ENCODE measurements around the gene NFIL3. TPM values are rescaled to one million over a fixed set of nuclear protein-coding genes. Genes with fewer than 3 reads are reported as not detected.

NFIL3 gene
- total RNA-seq, 1 donor from 2014 or later = 26.3 TPM

DNA sequence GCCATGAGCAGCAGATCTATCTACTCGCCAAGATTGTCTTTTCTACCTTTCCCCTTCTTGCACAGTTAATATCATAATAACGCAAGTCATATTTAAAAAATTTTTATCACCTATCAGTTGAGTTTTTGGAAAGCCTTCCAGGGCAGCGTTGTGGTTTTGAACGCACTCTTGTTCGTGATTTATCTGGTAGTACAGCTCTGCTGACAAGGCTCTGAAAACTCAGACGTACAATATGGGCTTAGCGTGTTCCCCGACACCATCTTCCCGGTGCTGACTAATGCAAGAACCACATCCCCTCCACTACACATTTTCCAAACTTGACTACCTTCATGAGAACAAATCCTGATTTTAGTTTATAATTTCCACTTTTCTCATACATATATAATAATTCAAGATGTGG lies 1.6 kb upstream of the NFIL3 start:
- Mint-ChIP-seq H3K9me3 (no peaks in the 10 kb centered on the region), H3K4me3 (peak overlapping the region; percentile 78), H3K36me3 (no peaks in the 10 kb centered on the region), H3K27me3 (ENCODE audit: low read depth) (peaks cover 32% of the 10 kb centered on the region), H3K4me1 (peaks cover 40% of the 10 kb centered on the region), H3K27ac (peak overlapping the region; percentile 88)
- DNase-seq (ENCODE audit: low spot score in 2 of 2, unreplicated experiment in 2 of 2) = no peak
- TF ChIP-seq, protein P1, sequence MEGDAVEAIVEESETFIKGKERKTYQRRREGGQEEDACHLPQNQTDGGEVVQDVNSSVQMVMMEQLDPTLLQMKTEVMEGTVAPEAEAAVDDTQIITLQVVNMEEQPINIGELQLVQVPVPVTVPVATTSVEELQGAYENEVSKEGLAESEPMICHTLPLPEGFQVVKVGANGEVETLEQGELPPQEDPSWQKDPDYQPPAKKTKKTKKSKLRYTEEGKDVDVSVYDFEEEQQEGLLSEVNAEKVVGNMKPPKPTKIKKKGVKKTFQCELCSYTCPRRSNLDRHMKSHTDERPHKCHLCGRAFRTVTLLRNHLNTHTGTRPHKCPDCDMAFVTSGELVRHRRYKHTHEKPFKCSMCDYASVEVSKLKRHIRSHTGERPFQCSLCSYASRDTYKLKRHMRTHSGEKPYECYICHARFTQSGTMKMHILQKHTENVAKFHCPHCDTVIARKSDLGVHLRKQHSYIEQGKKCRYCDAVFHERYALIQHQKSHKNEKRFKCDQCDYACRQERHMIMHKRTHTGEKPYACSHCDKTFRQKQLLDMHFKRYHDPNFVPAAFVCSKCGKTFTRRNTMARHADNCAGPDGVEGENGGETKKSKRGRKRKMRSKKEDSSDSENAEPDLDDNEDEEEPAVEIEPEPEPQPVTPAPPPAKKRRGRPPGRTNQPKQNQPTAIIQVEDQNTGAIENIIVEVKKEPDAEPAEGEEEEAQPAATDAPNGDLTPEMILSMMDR (IDR thresholded peaks at IDR 0.05; ENCODE audit: unreplicated experiment) = no peak

DNA sequence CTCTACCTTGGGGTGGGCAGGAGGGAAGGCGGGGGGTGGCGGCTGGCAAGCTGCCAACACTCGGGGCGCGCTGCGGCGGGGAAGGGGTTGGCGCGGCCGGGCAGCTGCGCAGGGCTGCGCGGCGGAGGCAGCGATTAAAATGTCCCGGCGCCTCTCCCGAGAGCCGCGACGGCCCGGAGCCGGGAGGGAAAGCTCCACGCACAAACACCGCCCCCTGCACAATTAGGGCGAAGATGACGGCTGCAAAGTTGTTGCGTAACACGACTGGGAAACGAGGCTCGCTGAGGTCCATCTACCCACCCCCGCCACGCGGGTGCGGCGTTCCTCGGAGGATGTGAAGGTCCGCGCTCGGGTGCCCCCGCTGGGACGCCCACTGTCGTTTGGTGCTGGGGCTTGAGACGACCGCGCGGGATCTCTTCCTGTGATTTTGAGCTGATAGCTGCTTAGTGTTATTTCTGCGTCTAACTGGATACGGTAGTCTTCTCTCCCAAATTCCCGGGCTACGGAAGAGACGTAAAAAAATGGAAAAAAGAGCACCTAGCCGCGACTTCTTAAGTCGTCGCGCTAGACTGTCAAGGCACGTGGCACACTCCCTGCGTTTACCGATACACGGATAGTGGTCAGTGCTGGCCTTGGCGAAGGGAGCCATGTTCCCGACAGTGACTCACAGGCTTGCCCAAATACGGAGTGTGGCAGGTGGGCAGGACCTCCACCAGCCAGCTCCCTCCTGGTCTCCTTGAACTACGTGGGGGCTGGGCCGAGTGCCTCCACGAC lies 958 bp upstream of the NFIL3 start:
- TF ChIP-seq, protein P1 (IDR thresholded peaks at IDR 0.05; ENCODE audit: unreplicated experiment) = no peak
- Mint-ChIP-seq H3K4me1 (peaks cover 47% of the 10 kb centered on the region), H3K27me3 (ENCODE audit: low read depth) (peaks cover 33% of the 10 kb centered on the region), H3K36me3 (no peaks in the 10 kb centered on the region), H3K27ac (peak overlapping the region; percentile 88), H3K9me3 (no peaks in the 10 kb centered on the region), H3K4me3 (peak overlapping the region; percentile 78)
- DNase-seq (ENCODE audit: low spot score in 2 of 2, unreplicated experiment in 2 of 2) = peak in 1 of 2 experiments; percentile 45

DNA sequence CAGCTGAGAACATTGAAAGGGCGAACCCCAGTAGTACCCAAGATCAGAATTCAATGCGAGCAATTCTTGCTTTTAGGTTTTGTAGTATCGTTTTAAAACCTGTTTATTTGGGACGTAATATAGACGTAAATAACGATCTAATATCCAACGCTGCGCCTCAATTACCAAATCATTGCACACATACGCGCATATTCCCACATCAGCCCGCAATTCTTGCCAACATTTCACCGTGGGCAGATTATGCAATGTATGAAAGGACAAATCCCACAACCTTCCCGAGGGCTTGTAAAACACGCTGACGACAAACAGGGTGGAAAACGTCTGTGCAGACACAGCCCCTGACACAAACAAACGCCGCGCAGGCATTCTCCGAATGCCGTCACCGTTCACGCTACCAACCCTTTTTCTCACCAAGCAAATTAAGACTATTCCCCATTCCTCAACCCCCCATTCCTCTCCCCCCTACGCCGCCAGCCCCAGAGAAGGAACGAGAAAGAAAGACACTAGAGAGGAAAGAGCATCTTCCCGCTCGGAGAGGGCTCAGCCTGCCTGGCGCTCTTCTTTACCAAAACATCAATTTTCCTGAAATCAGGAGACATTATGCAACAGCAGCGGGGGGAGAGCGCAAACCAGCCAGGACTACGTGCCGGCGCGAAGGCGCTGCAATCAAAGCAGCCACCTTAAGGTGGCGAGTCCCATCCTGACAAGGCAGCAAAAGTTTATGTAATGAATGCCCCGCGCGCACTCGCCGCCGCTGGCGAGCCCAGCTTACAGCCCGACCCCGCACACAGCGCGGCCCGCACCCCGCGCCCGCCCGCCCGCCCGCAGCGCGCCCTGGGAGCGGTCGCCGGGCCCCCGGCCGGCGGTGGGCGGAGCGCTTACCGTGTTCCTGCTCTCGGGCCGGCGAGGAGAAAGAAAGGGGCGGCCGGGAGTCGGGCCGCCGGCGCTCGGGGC lies 597 bp downstream of the NFIL3 start:
- peaks cover 27% of the 10 kb centered on the region for H3K27me3 Mint-ChIP-seq (ENCODE audit: low read depth)
- peaks cover 62% of the 10 kb centered on the region for H3K4me1 Mint-ChIP-seq
- peak; percentile 28 to 72 for DNase-seq (ENCODE audit: low spot score in 2 of 2, unreplicated experiment in 2 of 2)
- H3K9me3 Mint-ChIP-seq = no peaks in the 10 kb centered on the region
- H3K4me3 Mint-ChIP-seq = peak overlapping the region; percentile 94
- TF ChIP-seq, protein P1 (IDR thresholded peaks at IDR 0.05; ENCODE audit: unreplicated experiment) = no peak
- H3K36me3 Mint-ChIP-seq = no peaks in the 10 kb centered on the region
- H3K27ac Mint-ChIP-seq = peak overlapping the region; percentile 99

DNA sequence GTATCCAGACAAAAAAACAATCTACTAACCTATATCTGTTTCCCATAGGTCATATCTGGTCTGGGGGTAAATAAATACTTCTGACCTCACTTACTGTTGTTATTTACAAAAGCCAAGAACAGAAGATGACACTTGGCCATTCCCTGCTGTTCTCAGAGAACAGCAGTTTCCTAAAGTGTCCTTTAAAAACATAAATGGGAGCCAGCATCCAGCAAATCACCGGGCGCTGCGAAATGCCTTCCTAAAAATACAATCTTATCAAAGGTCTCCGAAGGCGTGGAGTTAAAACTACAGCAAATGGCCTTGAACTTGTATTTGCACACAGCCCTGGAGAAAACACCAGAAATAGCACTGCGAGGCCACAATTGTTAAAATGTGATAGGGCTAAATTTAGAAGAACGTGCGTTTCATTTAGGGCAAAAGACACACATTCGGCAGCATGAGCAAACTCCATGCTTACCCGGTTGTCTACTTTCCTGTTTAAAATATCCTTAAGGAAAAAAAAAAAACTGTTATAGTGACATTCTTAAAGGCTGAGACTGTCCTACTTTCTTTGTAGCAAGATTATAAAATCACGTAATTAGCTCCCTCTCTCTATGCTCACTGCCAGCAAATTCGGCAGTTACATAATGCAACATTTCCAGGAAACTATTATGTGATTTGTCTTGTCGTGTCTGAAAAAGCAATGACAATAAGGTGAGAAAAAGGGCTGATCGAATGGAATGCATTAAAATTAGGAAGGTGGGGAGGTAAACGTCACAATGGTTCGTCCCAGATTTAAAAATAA lies 1.5 kb downstream of the NFIL3 start:
- Mint-ChIP-seq H3K4me3 (peak overlapping the region; percentile 94), H3K4me1 (peaks cover 64% of the 10 kb centered on the region), H3K27me3 (ENCODE audit: low read depth) (peaks cover 25% of the 10 kb centered on the region), H3K27ac (peak overlapping the region; percentile 99), H3K9me3 (no peaks in the 10 kb centered on the region), H3K36me3 (no peaks in the 10 kb centered on the region)
- no peak for DNase-seq (ENCODE audit: low spot score in 2 of 2, unreplicated experiment in 2 of 2)
- TF ChIP-seq, protein P1 (IDR thresholded peaks at IDR 0.05; ENCODE audit: unreplicated experiment) = no peak

DNA sequence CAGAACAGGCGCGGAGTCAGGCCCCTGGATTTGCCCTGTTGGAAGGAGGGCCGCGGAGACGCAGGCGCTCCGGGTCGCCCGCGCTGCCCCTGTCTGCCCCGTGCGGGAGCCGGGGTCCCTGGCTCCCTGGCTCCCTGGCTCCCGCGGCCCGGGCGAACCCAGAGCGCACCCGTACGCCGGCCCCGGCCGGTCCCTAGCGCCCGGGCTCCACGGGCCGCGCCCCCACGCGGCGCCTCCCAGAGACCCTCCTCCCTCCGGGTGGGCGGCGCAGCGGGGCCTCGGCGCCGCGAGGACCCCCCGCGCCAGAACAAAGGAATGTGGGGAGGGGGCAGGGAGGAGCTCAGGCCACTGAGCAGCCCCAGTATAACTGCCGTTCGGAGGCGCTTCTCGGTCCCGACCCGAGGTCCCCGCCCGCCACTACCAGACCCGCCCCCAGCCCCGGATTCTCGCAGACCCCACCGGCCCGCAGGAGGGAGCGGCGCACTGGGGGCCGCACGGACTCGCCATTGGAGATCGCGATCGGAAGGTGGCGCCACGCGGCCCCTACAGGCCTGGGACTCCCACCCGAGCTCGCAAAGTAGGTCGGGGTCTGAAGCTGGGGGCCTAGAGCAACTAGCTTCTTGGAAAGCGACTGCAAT lies 2.4 kb downstream of the NFIL3 start:
- peak; percentile 47 to 68 for DNase-seq (ENCODE audit: low spot score in 2 of 2, unreplicated experiment in 2 of 2)
- Mint-ChIP-seq H3K36me3 (no peaks in the 10 kb centered on the region), H3K27me3 (ENCODE audit: low read depth) (peaks cover 27% of the 10 kb centered on the region), H3K27ac (peak overlapping the region; percentile 99), H3K4me1 (peaks cover 65% of the 10 kb centered on the region), H3K9me3 (no peaks in the 10 kb centered on the region), H3K4me3 (peak overlapping the region; percentile 94)
- TF ChIP-seq, protein P1 (IDR thresholded peaks at IDR 0.05; ENCODE audit: unreplicated experiment) = no peak

Measured in mesothelial cell of epicardium (in vitro differentiated cells).